Globus pallidus (tissue), 1 donor: ENCODE results near the gene IFI27L2.

Experiments used
- DNase-seq: peaks from one replicate; pipeline ENCODE4 v3.0.0-alpha.2; 2015; ENCODE audit warnings: low spot score

The IFI27L2 gene

GRCh38 chr14:94123296-94123695 is 6.1 kb downstream of the IFI27L2 start:
- DNase-seq: no peak

GRCh38 chr14:94122438-94122837 is 7.0 kb downstream of the IFI27L2 start:
- DNase-seq: no peak

- no peak for DNase-seq
Measured at GRCh38 chr14:94121485-94121884, 7.9 kb downstream of the IFI27L2 start.

- no peak for DNase-seq
Measured at GRCh38 chr14:94120667-94121340, 8.6 kb downstream of the IFI27L2 start.

GRCh38 chr14:94119071-94119470 is 10.3 kb downstream of the IFI27L2 start:
- DNase-seq: no peak

- no peak for DNase-seq
Measured at GRCh38 chr14:94117856-94118255, 11.5 kb downstream of the IFI27L2 start.

GRCh38 chr14:94116701-94117100 is 12.7 kb downstream of the IFI27L2 start:
- no peak for DNase-seq

GRCh38 chr14:94115631-94116030 is 13.8 kb downstream of the IFI27L2 start:
- DNase-seq: no peak

- no peak for DNase-seq
Measured at GRCh38 chr14:94115058-94115591, 14.3 kb downstream of the IFI27L2 start.

GRCh38 chr14:94114589-94115057 is 14.8 kb downstream of the IFI27L2 start:
- DNase-seq: no peak

GRCh38 chr14:94113908-94114588 is 15.4 kb downstream of the IFI27L2 start:
- no peak for DNase-seq

- no peak for DNase-seq
Measured at GRCh38 chr14:94113490-94113889, 15.9 kb downstream of the IFI27L2 start.

- no peak for DNase-seq
Measured at GRCh38 chr14:94113073-94113472, 16.3 kb downstream of the IFI27L2 start.

- DNase-seq: no peak
Measured at GRCh38 chr14:94112513-94113063, 16.8 kb downstream of the IFI27L2 start.

- DNase-seq: no peak
Measured at GRCh38 chr14:94111276-94112095, 17.9 kb downstream of the IFI27L2 start.

GRCh38 chr14:94110552-94111181 is 18.7 kb downstream of the IFI27L2 start, which contains the start of gene IFI27:
IFI27 (plus strand) TSS chr14:94110736.
- no peak for DNase-seq

- DNase-seq: no peak
Measured at GRCh38 chr14:94109915-94110250, 19.5 kb downstream of the IFI27L2 start.

- DNase-seq: no peak
Measured at GRCh38 chr14:94104731-94105130, 24.7 kb downstream of the IFI27L2 start.

- no peak for DNase-seq
Measured at GRCh38 chr14:94103554-94104150, 25.8 kb downstream of the IFI27L2 start.

GRCh38 chr14:94102768-94103482 is 26.5 kb downstream of the IFI27L2 start:
- no peak for DNase-seq

- DNase-seq: peak; percentile 59
Measured at GRCh38 chr14:94101748-94102147, 27.7 kb downstream of the IFI27L2 start.
